ENCODE measurements around the gene KAT8.
"Not testable (repeated sequence)": the region's sequence is repeated elsewhere in the genome, so short reads cannot be mapped to it uniquely, and the experiment has no call there.

Gene KAT8

GRCh38 chr16:31132303-31132979 is 15.0 kb downstream of the KAT8 start:
- no peak for DNase-seq

- DNase-seq, result no peak
Measured at GRCh38 chr16:31133046-31133501, 15.6 kb downstream of the KAT8 start.

DNA sequence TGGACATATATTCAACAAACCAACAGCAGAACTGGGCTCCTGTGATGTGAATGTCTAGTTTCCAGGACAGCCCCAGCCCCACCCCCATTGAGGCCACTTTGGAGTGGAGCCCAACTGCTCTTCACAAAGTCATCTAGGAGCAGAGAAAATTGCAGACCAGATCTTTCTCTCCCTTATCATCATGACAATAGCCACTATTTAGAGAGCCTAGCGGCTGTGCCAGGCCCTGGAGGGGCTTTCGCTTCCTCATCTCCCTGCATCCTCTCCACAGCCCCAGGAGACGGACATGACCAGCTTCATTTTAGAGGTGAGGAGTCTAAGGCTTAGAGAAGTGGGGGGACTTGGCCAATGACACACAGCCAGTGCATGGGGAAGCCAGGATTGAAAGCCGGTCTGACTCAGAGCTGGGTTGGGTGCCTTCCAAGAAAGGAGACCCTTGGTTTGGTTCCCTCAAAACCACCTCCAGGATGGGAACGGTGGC is 16.7 kb downstream of the KAT8 start:
- no peak for DNase-seq

DNA sequence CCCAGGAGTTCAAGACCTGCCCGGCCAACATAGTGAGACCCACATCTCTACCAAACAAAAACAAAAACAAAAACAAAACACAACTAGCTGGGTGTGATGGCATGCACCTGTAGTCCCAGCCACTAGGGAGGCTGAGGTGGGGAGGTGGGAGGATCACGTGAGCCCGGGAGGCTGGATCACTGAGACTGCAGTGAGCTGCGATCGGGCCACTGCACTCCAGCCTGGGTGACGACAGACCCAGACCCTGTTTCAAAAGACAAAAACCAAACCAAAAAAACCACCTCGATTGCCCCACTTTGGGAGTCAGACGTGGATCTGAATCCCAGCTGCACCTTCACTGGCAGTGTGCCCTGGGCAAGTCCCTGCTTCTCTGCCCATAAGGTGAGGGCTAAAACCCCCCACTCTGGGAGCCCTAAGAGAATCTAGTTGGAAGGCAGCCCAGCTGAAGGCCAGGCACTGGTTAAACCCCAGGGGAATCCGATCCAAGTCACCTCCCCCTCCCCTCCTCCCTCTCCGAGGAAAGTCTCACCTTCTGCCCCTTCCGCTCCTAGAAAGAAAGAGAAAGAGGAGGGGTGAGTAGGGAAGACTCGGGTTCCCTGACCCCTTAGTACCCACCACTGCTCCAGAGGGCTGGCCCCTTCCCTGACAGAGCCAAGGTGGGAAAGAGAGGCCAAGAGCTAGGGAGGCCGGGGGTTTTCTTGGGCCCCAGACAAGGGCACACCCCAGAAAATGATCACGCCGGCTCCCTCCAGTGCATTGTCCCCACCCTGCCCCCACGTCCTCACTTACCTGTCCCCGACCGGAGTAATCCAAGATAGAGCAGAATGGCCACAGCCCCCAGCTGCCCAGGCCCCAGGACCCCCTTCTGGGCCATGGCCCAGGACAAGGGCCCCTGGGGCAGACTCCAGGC is 17.4 kb downstream of the KAT8 start:
- DNase-seq, result no peak

DNA sequence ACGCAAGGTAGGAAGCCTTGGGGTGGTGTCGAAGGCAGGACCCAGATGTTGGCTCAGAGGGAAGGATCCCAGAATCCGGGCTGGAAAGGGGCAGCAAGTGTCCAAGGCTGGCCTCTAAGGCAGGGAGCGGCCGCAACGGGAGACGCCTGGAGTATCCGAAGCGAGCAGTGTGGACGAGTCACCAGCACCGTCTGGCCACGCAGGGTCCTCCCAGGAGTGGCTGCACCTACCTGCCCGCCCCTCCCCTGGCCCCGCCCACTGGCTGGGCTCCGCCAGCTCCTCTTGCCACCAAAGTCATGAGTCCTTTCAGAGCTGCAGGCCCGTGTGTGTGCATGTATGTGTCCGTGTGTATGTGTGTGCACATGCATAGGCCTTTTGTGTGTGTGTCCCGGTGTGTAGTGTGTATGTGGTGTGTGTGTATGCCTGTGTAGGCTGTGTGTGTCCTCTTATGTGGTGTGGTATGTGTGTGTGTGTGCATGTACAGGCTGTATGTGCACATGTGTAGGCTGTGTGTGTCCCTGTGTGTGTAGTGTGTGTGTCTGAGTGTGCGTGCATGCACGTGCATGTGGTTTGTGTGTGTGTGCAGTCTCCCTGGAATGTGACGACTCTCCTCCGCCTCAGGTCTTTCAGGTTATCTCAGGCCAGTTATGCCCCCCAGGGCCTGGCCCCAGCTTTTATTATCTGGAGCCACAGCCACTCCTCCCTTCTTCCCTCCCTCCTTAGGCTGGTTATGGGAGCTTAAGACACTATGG is 18.2 kb downstream of the KAT8 start, which contains the start of gene PRSS8:
Gene PRSS8 (minus strand): TSS at position 193 of the 752 bp plus-strand sequence. CDS start 229 bp downstream, outside the sequence.
- DNase-seq, result no peak

DNA sequence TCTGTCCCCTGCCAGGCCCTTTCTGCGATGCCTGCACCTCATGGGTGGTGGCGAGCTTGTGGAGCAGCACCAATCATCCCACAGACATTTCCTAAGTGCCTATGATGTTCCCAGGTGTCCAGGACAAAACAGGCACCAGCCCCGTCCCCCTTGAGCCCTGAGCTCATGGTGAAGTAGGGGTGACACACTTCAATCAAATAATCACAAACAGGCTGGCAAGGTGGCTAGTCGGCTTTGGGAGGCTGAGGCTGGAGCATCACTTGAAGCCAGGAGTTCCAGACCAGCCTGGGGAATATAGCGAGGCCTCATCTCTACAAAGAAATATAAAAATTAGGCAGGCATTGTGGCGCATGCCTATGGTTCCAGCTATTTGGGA is 18.8 kb downstream of the KAT8 start:
- no peak for DNase-seq

DNA sequence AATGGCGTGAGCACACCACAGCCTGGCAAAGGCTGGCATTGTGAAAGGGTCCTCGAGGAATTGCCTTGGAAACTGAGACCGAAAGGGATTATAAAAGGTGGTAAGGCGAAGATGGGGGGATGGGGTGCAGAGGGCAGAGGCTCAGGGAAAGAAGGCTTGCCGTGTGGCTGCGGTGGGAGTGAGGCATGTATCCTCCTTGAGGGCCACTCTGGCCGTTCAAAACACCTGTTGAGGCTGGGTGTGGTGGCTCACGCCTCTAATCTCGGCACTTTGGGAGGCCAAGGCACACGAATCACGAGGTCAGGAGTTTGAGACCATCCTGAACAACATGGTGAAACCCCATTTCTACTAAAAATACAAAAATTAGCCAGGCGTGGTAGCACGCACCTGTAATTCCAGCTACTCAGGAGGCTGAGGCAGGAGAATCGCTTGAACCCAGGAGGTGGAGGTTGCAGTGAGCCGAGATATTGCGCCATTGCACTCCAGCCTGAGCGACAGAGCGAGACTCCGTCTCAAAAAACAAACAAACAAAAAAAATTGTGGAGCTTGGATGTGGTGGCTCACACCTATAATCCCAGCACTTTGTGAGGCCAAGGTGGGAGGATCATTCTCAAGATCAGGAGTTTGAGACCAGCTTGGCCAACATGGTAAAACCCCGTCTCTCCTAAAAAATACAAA is 19.5 kb downstream of the KAT8 start:
- not testable (repeated sequence) for DNase-seq

DNA sequence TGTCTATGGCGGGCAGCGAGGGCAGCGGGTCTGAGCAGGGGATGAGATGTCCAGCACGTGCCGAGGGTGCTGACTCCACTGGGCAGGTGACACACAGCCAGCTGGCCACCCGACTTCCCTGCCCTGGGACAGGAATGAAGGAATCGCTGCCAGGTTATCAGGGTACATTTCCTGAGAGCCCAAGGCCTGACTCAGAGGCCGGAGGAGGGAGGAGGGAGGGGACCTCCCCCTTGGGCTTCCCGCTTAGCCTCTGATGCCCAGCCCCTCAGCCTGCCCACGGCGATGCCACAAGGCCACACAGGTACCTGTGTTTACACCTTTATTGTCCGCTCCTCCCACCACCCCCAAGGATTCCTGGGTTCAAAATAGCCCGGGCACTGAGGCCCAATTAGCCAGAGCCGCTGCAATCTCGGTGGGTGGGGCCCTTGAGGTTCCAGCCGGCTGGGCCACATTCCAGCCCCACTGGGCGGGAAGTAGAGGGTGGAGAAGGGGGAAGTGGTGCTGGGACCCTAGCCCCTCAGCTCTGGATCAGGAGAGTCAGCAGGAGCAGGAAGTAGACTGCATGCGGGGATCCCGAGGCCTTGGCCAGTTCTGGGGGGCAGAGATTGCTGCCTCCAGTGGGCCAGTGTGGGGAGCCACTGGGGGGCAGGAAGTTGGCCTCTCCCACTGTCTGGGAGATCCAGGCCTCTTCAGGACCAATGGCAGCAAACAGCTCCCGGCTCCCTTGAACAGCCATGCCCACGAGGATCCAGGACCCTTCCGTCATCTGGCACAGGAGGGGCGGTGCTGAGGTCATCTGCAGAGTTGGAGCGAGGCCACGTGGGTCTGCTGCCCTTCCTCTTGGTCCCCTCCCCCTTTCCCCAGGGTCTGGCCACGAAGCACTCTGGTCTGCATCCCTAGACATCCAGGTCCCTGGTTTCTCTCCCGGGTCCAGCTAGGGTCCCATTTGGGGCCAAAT is 21.4 kb downstream of the KAT8 start:
- no peak for DNase-seq

GRCh38 chr16:31141071-31141469 is 23.6 kb downstream of the KAT8 start:
- not testable (repeated sequence) for DNase-seq

DNA sequence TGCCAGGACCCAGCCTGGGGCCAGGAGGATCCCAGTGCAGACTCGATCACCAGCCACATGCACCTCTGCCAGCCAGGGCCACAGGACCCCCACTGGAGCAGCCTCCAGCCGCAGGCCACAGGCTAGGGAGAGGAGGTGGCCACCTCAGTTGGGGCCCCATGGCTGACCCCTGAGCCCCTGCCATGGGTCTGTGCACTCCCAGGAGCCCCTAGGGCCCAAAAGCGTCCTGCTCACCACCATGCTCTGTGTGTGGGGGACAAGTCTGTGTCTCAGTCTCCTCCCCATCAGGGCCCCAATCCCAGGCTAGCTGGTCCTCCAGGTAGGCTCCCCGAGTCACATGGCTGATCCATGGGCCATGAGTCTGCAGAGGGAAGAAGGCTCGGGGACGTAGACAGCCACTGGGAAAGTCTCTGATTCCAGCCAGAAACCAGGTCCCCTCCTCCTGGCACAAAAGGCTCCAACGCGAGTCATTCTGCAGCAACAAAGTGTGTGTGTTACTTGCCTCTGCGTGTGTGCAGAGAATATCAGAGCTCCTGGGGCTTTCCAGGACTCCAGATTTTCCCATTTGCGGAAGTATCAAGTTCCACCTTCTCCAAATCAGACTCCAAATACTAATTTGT is 24.1 kb downstream of the KAT8 start:
- no peak for DNase-seq

GRCh38 chr16:31142109-31143010 is 24.9 kb downstream of the KAT8 start:
- peak; percentile 96 for DNase-seq

GRCh38 chr16:31143011-31143693 is 25.7 kb downstream of the KAT8 start:
- DNase-seq, result no peak

DNA sequence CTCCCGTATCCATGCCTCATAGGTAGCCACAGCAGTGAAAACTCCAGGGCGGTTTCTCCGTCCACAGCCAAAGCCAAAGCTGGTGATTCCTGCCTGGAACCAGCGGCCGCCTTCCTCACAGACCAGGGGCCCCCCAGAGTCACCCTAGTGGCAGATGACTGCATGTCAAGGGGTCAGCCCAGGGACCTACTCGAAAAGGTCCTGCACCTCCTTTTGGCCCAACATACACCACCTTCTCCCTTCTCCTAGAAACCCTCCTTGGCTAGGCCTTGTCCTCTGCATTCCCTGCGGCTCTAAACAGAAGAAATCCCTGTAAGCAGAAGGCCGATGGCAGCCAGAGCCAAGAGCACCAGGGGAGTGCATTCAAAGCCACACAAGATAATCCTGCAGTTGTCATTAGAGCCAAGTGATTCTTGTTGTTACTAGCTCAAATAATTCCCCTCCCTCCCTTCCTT is 26.3 kb downstream of the KAT8 start:
- no peak for DNase-seq

DNA sequence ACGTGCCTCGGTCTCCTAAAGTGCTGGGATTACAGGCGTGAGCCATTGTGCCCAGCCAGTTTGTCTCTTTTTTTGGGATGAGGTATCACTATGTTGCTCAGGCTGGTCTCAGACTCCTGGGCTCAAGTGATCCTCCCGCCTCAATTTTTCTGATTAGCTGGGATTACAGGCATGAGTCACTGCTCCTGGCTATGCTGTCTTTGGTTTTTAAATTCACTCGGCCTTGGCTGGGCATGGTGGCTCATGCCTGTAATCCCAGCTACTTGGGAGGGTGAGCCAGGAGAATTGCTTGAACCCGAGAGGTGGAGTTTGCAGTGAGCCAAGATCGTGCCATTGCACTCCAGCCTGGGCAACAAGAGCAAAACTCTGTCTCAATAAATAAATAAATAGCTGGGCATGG is 27.0 kb downstream of the KAT8 start:
- DNase-seq, result not testable (repeated sequence)

DNA sequence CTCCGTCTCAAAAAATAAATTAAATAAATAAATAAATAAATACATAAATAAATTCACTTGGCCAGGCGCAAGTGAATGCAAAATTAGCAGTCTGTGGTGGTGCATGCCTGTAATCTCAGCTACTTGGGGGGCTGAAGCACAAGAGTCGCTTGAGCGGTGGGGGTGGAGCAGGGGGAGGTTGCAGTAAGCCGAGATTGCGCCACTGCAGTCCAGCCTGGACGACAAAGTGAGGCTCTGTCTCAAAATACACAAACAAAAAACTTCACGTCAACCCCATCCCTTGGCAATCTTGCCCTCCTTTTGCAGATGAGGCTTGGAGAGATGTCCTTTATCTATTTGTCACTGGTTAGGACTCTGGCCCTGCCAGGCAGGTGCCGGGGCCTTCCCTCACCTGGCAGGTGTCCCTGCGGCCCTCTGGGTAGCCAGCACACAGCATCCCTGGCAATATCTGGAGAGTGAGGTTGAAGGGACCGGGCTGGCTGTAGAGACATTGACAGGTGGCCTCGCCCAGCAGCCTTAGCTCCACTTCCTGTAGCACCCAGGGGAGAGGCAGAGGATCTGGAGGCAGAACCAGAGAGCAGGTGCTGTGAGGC is 28.0 kb downstream of the KAT8 start:
- DNase-seq, result no peak

DNA sequence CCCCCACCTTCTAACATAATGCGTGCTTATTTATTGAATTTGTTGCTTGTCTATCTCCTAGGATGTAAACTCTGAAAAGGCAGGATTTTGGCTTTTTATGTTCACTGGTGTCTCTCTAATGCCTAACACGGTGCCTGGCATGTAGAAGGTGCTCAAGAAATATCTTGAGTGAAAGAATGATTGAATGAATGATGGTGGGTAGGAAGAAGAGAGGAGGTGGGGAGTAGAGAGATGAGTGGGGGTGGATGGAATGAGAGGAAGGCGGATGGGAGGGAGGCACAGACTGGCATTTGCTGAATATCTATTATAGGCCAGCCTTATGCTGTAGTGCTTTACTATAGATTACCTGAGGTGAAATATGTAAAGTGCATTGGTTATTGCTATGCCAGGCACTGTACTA is 30.1 kb downstream of the KAT8 start:
- DNase-seq, result no peak

- no peak for DNase-seq
Measured at GRCh38 chr16:31148281-31148728, 30.8 kb downstream of the KAT8 start.

DNA sequence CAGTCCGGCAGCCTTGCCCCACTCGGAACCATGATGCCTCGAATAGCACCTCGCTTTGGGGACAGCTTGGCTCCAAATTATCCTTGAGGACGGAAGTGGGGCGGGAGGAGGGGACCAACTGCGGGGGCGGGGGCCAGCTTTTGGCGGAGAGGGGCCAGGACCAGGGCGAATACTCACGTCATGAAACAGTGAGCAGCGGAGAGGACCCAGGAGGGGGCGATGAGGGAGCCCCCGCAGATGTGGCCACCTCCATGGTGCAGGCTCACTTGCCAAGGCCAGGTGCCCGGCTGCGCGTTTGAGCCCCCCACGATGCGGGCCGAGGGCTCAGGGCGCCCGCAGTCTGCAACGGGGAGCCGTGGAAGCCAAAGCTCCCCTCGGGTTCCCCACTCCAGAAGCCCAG is 31.4 kb downstream of the KAT8 start:
- DNase-seq, result no peak

Data from retina (tissue), 1 donor.